ENCODE data around the gene JPH2.

JPH2 gene

DNA sequence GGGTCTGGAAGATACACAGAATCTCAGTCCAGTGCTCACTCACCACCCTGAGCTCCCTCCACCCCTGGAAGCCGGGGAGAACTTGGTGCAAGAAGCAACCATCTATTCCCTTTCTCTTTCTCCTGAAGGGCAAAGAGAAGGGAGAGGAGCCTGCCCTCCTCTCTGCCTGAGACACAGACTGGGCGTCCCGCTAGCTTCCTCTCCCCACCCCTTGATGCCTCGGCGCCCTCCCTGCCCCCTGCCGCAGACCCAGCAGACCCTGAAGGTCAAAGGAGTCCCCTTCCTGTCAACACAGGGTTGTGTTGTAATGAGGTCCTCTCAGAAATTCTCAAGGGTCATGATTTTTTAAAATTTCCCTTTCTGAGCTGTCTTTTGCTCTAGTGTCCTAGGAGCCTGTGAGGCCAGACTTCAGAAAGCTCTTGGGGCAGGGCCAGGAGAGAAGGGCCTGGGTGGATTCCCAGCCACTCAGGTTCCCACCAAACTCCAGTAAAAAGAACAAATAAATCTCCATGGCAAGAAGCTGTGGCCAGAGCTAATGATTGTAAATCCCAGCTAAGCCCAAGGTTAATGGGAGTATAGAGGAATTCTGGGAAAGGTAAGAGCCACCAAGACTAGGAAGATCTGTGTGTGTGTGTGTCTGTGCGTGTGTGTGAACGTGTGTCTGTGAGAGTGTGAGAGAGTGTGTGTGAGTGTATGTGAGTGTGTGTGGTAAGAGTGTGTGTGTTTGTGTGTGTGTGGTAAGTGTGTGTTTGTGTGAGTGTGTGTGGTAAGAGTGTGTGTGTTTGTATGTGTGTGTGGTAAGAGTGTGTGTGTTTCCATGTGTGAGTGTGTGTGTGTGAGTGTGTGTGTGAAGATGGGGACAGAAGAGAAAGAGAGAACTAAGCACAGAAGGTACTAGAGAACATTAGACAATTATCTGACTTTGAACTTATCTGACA, 1.1 kb upstream of the JPH2 start:
- no peak for DNase-seq (ENCODE audit: low read depth in 2 of 2)

DNA sequence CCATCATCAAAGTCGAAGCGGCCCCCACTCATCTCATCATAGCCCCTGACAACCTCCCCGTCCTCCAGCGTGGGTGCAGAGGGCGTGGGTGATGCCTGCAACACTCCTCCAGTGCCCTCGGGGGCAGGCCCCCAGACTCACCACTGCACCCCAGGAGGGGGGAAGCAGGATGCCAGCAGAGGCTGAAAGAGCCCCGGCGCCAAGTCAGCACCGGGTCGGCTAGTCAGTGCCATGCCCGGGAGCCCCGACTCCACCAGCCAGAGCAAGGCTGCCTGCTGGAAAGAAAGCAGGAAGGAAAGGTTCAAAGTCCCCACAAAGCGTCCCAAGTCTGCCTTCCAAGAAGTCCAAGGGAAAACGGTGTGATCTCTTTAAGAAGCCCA, 324 bp downstream of the JPH2 start:
- DNase-seq (ENCODE audit: low read depth in 2 of 2): no peak

DNA sequence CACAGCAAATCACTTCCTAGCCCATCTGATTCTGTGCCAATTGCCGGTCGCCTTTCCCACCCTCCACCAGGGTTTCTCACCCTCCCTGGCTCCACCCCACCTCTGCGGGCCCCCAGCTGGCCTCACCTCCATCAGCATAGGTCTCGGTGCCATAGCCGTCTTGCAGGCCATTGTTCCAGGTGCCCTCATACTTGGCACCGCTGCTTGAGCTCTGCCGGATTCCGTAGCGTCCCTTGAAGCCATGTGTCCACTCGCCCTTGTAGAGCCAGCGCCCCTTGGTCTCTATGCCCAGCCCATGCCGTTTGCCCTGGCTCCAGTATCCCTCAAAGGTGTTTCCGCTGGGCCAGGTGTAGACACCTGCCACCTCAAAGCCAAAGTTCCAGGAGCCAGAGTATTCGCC, 787 bp downstream of the JPH2 start:
- DNase-seq (ENCODE audit: low read depth in 2 of 2): no peak

DNA sequence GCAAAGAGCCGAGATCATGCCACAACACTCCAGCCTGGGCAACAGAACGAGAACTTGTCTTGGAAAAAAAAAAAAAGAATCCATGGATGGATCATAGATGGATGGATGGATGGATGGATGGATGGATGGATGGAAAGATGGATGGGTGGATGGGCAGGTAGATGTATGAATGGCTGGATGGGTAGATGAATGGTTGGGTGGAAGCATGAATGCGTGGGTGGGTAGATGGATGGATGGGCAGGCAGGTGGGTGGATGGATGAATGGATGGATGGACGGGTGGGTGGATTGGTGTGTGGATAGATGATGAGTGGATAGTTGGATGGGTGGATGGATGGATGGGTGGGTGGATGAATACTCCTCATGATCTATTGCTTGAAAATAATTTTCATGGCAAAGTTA, 1.4 kb downstream of the JPH2 start:
- no peak for DNase-seq (ENCODE audit: low read depth in 2 of 2)

DNA sequence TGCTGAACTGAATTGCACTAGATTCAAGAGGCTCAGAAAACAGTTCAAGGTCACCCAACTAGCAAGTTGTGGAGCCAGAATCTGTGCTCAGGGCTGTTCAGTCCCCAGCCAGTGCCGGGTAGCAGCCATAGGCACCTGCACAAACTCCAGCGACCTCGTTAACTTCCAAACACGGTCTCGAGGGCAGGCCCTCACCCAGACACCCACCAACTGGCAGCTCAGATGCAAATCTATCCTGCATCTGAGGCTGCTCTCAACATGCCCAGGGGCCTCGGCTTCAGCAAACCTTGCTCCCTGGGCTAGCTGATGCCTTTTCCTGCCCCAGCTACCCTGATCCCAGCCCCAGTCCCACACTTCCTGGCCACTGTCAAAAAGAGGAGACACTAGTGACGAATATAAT, 3.7 kb downstream of the JPH2 start:
- no peak for DNase-seq (ENCODE audit: low read depth in 2 of 2)

DNA sequence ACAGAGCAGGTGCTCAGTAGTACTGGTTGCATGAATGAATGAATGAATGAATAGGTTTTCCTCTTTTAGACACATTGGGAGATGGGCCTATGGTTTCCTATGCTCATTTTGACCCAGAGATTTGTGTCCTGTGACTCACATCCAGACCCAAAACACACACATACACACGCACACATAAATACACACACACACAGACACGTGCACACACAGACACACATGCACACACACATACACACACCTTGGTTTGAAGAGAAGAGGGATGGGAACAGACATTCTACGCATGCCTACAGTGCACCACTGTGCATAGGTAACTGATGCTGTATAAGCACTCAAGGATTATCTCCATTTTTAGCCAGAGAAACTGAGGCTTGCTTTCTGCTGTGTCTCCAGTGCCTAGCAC, 4.1 kb downstream of the JPH2 start:
- no peak for DNase-seq (ENCODE audit: low read depth in 2 of 2)

DNA sequence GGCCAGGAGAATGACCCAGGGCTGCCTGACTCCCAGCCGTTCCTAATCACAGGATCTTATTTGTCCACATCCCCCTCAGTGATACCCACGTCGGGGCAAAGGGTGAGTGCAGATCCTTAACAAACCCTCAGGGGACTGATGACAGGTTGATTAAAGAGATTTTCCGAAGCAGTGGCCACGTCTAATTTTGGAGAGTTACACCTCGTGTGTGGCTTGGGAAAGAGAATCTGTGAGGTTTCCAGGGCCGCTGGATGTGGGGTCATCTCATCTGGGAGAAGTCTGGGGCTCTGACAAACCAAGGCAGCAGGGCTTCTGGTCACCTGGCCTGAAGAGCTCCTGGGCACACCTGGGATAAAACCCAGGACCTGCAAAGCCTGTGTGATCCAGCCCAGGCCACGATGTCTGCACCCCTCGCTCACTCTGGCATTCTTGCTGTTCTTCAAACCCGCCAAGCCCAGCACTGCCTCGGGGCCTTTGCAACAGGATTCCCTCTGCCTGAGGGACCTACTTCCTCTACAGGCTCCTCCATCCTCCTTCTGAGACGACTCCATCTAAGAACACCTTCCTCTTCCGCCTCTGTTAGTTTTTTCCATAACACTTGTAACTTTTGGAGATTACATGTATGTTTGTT, 4.7 kb downstream of the JPH2 start:
- DNase-seq (ENCODE audit: low read depth in 2 of 2): no peak

DNA sequence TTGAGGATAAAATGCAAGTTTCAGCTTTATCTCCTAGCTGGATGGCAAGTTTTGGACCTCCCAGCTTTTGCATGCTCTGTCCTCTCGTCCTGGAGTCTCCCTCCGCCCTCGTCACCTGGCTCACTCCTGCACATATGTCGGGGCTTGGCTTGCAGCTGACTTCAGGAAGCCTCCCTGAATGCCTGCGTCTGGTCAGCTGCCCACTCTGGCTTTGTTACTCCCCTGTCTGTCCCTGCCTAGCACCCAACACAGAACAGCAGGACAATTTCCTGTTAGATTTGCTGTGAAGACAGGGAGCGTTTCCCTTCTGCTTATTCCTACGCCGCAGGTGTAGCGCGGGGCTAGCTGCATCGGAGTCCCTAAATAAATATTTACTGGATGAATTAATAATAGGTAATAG, 5.4 kb downstream of the JPH2 start:
- no peak for DNase-seq (ENCODE audit: low read depth in 2 of 2)

DNA sequence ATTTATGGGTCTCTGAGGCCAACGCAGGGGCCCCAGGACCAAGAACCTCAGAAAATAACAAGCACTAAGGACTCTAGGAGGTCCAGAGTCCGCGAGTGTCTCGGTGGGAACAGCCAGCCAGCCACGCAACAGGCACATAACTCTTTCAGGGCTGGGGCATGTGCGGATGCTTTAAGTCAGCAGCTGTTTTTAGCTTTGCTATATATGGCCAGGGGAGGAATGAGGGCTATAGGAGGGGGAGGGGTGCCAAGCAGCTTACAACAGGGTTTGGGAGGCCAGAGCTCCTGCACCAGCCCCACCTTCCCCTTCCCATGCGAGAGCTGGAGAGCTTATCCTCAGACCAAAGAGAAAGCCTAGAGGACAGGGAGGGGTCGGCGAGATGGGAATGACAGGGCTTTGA, 6.2 kb downstream of the JPH2 start:
- DNase-seq (ENCODE audit: low read depth in 2 of 2): no peak

DNA sequence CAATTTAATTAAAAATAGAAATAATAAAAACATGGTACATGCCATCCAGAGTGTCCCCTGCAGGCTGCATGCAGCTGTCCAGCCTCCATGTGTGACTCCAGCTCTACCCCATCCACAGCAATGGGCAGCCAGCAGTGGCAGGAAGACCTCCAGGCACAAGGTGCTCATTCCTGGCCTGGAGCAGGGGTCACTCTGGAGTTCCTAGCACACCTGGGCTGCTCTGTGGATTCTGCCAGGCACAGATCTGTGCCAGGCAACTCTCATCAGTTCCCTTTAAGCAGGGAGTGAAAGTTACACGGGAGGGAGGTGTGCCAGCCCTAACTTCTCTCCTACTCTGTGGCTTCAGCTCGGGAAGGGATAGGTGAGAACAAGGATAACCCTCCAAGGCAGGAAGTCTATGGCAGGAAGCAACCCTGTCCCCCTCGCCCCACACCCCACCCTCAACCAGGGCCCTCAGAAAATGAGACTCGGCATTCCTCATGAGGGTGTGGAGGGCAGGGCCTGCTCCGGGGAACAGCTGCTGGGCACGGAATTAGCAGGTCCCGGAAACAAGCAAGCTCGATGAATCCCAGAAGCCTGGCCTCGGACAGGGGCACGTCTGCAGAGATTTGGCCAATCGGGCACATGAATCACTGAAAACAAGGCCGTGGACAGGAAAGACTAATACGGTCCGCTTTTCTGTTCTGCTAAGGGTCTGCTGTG, 10.0 kb downstream of the JPH2 start:
- DNase-seq (ENCODE audit: low read depth in 2 of 2): no peak

DNA sequence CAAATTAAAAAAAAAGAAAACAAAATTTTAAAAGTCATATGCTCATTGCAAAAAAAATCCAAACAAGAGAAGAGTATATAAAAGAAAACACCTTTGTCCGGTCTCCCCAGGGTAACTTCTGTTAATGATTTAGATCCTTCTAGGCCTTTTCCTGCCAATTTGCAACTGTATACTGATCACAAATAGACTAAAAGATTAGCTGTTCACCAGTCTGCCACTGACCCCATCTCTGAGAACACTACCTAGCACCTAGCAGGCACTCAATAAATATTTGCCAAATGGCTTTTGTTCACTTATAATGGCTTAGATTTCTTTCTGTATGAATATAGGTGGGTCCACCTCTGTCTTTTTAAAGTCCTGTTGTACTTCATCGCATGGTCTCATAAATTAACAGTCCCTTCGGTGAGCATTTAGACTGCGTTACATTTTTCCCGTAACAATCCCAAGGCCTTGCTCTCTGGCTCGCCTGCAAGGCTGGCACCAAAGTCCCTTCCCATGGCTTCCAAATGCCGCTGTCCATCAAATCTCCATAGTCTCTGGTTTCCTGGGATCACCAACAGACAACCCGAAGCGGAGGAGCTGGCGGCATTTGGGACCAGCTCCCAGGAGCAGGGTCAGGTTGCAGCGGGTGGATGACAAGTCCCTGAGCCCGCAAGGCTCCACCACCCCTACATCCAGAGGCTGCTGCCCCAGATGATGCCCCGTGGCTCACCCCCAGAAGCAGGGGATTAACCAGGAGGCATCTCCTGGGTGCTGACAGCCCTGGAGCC, 11.8 kb downstream of the JPH2 start:
- DNase-seq (ENCODE audit: low read depth in 2 of 2): no peak

DNA sequence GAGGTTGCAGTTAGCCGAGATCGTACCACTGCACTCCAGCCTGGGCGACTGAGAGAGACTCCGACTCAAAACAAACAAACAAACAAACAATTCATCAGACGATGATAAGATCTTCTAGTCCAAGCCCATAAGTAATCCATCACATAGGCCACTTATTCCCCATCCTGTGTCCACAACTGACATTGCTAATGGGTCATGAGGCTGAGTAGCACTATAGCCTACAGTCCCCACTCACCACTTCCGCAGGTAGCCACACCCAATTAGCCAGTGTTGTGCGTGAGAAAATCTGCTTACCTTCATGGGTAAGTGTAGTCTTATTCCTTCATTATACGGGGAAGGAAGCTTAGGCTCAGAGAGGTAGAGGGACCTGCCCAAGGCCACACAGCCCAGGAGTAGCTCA, 13.1 kb downstream of the JPH2 start:
- DNase-seq (ENCODE audit: low read depth in 2 of 2): no peak

DNA sequence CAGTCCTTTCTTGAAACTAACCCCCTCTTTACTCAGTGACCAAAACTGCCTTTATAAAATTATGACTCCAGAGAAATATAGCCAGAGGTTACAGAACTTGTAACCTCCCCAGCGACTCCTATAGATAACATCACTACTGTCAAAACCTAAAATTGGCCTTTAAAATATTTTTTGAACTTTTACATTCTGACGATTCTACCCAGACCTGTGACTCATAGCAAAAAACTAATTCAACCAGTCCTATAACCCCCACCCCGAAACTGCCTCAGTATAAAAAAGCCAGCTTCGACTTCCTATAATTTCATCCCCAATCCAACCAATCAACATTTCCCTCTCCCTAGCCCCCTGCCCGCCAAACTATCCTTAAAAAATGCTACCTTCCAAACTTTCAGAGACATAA, 13.9 kb downstream of the JPH2 start:
- DNase-seq (ENCODE audit: low read depth in 2 of 2): no peak

DNA sequence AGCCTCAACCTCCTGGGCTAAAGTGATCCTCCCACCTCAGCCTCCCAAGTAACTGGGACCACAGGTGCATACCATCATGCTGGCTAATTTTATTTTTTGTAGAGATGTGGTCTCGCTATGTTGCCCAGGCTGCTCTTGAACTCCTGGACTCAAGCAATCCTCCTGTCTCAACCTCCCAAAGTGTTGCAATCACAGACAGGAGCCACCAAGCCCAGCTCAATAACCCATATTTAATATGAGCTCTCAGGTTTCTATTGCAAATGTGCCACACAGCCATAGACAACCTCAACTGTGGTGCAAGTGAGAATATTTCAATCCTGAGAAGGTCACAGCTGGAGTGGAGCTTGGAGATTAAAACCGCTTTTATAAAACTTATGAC, 14.4 kb downstream of the JPH2 start:
- no peak for DNase-seq (ENCODE audit: low read depth in 2 of 2)

DNA sequence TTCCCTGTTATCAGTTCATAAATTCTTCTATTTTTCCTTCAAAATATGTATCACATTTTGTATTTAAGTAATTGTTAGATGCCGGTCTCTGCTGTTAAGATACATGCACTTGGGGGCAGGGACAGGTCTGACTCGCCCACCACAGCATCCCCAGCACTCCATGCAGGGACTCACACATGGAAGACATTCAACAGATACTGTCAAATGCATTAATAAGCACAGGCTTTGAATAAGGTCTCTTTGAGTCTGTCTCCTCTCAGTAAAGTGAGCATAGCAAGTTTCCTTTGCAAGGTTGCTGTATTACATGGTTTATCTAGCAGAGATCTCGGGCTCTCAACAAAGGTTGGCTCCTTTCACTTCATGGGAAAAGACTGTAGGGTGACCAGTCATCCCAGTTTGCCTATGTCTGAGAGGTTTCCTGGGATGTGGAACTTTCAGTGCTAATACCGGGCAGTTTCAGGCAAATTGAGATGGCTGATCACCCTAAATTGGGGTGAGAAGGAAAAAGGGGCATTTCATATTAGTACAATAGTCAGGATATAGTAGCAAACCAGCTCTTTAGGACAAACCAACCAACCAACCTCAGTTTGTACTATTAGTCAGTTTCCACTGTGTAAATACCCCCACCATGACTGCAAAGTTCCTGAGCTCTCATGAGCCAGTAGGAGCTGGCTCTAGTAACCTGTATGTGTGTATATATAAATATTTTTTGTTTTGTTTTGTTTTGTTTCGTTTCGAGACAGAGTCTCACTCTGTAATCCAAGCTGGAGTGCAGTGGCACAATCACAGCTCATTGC, 15.0 kb downstream of the JPH2 start:
- no peak for DNase-seq (ENCODE audit: low read depth in 2 of 2)

DNA sequence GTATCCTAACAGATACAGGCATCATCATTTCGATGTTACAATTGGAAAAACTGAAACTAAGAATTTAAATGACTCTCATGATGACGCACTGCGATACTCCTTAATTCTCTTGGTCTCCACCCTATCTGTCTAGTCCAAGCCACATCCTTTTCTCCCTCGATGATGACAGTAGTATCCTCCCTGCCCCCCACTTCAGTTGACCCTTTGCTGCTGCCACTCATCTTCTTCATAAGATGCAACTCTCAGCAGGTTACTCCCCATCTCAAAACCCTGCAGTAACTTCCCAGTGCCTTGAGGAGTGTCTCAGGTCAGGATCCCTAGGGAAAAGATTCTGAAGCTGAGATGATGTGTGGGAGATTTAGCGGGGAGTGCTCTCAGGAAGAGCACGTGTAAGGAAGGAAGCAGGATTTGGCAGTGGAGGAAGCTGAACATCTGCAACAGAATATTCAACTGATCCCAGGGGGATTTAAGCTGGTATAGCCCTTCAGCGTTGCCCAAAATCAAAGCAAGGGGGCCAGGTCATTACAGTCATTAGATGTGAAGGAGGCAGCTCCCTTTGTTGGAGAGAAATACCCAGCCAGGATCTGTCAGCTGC, 16.1 kb downstream of the JPH2 start:
- DNase-seq (ENCODE audit: low read depth in 2 of 2): no peak

DNA sequence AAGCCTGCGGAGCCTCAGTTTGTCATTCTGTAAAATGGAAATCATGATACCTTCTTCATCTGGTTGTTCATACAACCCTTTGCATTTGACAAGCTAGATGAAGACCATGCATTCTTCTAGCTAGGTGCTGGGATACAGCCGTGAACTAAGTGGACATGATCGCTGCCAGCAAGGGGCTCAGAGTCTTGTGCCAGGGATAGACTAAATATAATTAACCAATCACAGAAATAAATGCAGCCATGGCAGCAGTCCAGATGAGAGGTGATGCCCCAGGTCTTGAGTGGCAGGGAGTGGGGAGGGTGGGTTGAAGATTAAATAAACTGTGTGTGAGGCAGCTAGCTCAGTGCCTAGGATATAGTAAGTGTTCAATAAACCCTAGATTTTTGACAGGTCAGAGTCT, 19.3 kb downstream of the JPH2 start:
- no peak for DNase-seq (ENCODE audit: low read depth in 2 of 2)

DNA sequence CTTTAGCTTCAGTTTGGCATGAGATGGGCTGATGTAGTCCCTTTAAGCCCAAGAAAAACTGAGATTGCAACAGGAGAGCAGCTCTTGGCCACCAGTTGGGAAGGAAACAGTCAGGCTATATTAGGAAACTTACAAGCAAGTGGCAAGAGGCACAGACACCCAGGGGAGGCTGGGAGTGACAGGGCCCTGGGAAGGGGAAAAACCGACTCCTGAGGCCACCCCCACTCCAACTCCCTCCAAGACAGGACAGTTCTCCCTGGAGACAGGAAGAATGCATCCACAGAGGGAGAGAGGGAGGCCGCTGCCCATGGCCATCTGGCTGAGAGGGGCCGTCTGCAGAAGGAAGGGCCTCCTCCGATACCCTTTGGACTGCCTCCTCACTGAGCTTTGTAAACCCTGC, 20.5 kb downstream of the JPH2 start:
- no peak for DNase-seq (ENCODE audit: low read depth in 2 of 2)

DNA sequence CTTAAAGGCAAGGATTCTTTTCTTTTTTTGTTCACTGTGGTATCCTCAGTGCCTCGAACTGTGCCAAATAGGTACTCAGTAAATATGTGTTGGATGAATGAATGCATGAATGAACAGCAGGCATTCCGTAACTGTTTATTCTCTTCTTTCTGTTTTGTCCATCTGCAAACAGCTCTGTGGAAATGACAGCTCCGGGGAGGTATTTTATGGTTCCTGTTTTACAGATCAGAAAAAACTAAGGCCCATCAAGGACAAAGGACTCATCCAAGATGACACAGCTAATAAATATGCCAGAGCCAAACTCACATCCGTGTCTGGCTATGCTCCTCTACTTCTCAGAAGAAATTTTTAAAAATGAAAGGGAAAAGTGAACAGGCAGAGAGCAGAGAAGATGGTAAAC, 21.0 kb downstream of the JPH2 start:
- no peak for DNase-seq (ENCODE audit: low read depth in 2 of 2)

DNA sequence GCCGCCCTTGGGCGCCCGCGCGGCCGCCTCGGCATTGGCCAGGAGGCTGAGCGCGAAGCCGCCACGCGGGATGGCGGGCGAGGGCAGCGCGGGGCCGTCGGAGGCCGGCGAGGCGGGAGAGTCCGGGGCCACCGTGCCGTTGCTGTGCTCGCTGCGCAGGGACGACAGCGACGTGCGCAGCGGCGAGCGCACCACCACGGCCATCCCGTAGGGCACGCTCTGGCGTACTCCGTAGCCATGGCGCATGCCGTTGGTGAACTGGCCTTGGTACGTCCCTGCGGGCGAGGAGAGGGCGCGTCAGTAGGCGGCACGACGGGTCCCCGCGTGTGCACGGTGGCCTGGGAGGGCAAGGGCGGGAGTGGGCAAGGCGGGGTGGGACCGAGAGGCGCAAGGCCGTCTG, 26.9 kb downstream of the JPH2 start:
- DNase-seq (ENCODE audit: low read depth in 2 of 2): no peak

DNA sequence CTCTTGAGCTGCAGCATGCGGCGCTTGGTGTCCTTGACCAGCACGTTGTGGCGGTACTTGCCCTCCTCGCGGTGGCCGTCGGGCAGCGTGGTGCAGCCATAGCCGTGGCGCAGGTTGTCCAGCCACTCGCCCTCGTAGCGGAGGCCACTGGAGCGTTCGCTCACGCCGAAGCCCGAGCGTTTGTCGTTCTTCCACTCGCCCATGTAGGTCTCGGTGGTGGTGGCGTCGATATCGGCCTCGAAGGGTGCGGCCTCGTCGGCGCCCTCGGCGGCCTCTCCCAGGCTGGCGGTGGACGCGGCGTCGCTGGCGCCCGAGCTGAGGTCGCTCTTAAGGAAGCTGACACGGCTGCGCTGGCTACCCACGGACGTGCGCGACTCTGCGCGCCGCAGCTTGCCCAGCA, 27.3 kb downstream of the JPH2 start:
- no peak for DNase-seq (ENCODE audit: low read depth in 2 of 2)
